HepG2 (cell line): ENCODE data around the gene WDR37. TPM values are rescaled to one million over a fixed set of nuclear protein-coding genes. Genes with fewer than 3 reads are reported as not detected.
A peak's percentile ranks its signal among the peaks of the same experiment; 100 is the strongest.

Experiments
- CHD2 ChIP-seq: IDR thresholded peaks from 2 replicates; pipeline ENCODE4 v1.6.1; 2011; ENCODE audit warnings: low read depth, low read length, improper control_type of control experiment
- HMG20A ChIP-seq: IDR thresholded peaks from 2 replicates; pipeline ENCODE4 v1.6.1; 2016; ENCODE audit warnings: borderline replicate concordance
- KDM5B ChIP-seq: sonication (generic); formaldehyde crosslinking; IDR thresholded peaks from 2 replicates; pipeline ENCODE4 v1.4.0; 2020; ENCODE audit warnings: missing genetic modification reagents, mild to moderate bottlenecking, borderline replicate concordance
- MED13 ChIP-seq: sonication (generic); formaldehyde crosslinking; IDR thresholded peaks from 2 replicates; pipeline ENCODE4 v1.5.0; 2020; ENCODE audit warnings: missing genetic modification reagents
- NFE2L2 ChIP-seq: fragments of 150-350 bp; IDR thresholded peaks from 2 replicates; pipeline ENCODE4 v1.6.1; 2014; ENCODE audit warnings: low read length
- NFIB ChIP-seq: sonication (generic); formaldehyde crosslinking; IDR thresholded peaks from 2 replicates; pipeline ENCODE4 v1.9.0; 2021; ENCODE audit warnings: missing genetic modification reagents, mild to moderate bottlenecking, borderline replicate concordance
- SIX4 ChIP-seq: sonication (generic); formaldehyde crosslinking; IDR thresholded peaks from 2 replicates; pipeline ENCODE4 v1.4.0; 2020; ENCODE audit warnings: missing genetic modification reagents
- SP4 ChIP-seq: sonication (generic); formaldehyde crosslinking; IDR thresholded peaks from 2 replicates; pipeline ENCODE4 v1.8.1; 2023; ENCODE audit warnings: mild to moderate bottlenecking, missing genetic modification reagents
- TRIM24 ChIP-seq: sonication (generic); formaldehyde crosslinking; IDR thresholded peaks from 2 replicates; pipeline ENCODE4 v1.8.0; 2022; ENCODE audit warnings: mild to moderate bottlenecking, missing genetic modification reagents
- ZNF234 ChIP-seq: sonication (generic); formaldehyde crosslinking; conservative IDR thresholded peaks from 2 replicates; pipeline ENCODE4 v1.5.1; 2020; ENCODE audit warnings: mild to moderate bottlenecking, missing genetic modification reagents
- ZNF550 ChIP-seq: sonication (generic); formaldehyde crosslinking; IDR thresholded peaks from 2 replicates; pipeline ENCODE4 v1.4.0; 2020; ENCODE audit warnings: mild to moderate bottlenecking, missing genetic modification reagents, borderline replicate concordance
- ZNF558 ChIP-seq: sonication (generic); formaldehyde crosslinking; IDR thresholded peaks from 2 replicates; pipeline ENCODE4 v1.9.0; 2022; ENCODE audit warnings: mild to moderate bottlenecking, missing genetic modification reagents, borderline replicate concordance
- ZNF746 ChIP-seq: sonication (generic); formaldehyde crosslinking; IDR thresholded peaks from 2 replicates; pipeline ENCODE4 v1.8.0; 2022; ENCODE audit warnings: mild to moderate bottlenecking, missing genetic modification reagents
- ZNF761 ChIP-seq: sonication (generic); formaldehyde crosslinking; conservative IDR thresholded peaks from 2 replicates; pipeline ENCODE4 v1.4.0; 2020; ENCODE audit warnings: mild to moderate bottlenecking, missing genetic modification reagents
- ZNF768 ChIP-seq: sonication (generic); formaldehyde crosslinking; IDR thresholded peaks from 2 replicates; pipeline ENCODE4 v1.4.0; 2020; ENCODE audit warnings: missing genetic modification reagents
- ZNF83 ChIP-seq: sonication (generic); formaldehyde crosslinking; IDR thresholded peaks from 2 replicates; pipeline ENCODE4 v1.4.0; 2020; ENCODE audit warnings: missing genetic modification reagents, mild to moderate bottlenecking, borderline replicate concordance
- polyA plus RNA-seq, 8 experiments: library from polyadenylated mRNA; depleted of rRNA in 3 of 8; stranded (reverse) in 7 of 8; unstranded in 1 of 8; fragments of >200 nt; fragmentation: Illumina TruSeq in 4 of 8; extraction: Trizol in 4 of 8; gene quantifications; 2 replicates each; pipeline versions ENCODE4 v1.2.1 to v1.2.3, GENCODE V29; 2011 to 2016; ENCODE audit warnings: low read depth in 4 of 8, missing spikeins in 1 of 8, mixed read lengths in 1 of 8; ENCODE audit not compliant: insufficient read depth in 1 of 8
- total RNA-seq, 5 experiments: library from RNA; depleted of rRNA; stranded (reverse); fragments of >200 nt; fragmentation: Illumina TruSeq; extraction: Trizol; gene quantifications; 2 replicates each; pipeline ENCODE4 v1.2.3, GENCODE V29; 2016; ENCODE audit warnings: low read depth in 1 of 5
- TF ChIP-seq, protein P1 (sequence below): sonication (generic); formaldehyde crosslinking; IDR thresholded peaks from 2 replicates; pipeline ENCODE4 v1.4.0; 2020; ENCODE audit warnings: missing genetic modification reagents
- TF ChIP-seq, protein P2 (sequence below): sonication (generic); formaldehyde crosslinking; IDR thresholded peaks from 2 replicates; pipeline ENCODE4 v1.5.0; 2020; ENCODE audit warnings: mild to moderate bottlenecking, missing genetic modification reagents, borderline replicate concordance

The WDR37 gene
- total and polyA plus RNA-seq, 2 of the 13 experiments (the other 11 are each of a cell fraction or from before 2014, with no cell fraction given): 5.9 to 7.5 TPM

DNA sequence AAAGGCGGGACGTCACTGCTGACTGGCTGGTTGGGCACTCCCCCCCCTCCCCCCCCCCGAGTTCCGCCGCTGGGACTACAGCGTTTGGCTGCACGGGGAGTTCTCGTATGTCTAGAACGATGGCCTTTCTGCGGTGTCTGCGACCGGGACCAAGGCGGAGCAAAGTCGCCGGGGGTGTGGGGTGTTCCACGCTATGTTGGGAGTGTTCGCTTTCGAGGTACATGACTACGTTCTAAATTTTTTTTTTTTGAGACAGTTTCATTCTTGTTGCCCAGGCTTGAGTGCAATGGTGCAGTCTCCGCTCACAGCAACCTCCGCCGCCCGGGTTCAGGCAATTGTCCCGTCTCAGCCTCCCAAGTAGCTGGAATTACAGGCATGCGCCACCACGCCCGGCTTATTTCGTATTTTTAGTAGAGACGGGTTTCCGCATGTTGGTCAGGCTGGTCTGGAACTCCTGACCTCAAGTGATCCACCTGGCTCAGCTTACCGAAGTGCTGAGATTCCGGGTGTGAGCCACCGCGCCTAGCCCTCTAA lies 6.7 kb upstream of the WDR37 start (continued):
- TF ChIP-seq TRIM24: no peak
- no peak for TF ChIP-seq SIX4 (CRISPR knock-in tag)
- TF ChIP-seq ZNF761: no peak
- TF ChIP-seq MED13 (CRISPR knock-in tag): 0 out of 2 replicates have a peak, but pooled peaks have one; percentile 12
- no peak for TF ChIP-seq NFE2L2
- no peak for TF ChIP-seq ZNF746 (CRISPR knock-in tag)
- TF ChIP-seq ZNF768 (CRISPR knock-in tag): no peak
- no peak for TF ChIP-seq HMG20A (CRISPR knock-in tag)
- TF ChIP-seq, protein P1, sequence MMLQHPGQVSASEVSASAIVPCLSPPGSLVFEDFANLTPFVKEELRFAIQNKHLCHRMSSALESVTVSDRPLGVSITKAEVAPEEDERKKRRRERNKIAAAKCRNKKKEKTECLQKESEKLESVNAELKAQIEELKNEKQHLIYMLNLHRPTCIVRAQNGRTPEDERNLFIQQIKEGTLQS (CRISPR knock-in tag): no peak
- TF ChIP-seq ZNF234: 0 out of 2 replicates have a peak, but pooled peaks have one; percentile 3
- TF ChIP-seq CHD2: no peak
- TF ChIP-seq, protein P2, sequence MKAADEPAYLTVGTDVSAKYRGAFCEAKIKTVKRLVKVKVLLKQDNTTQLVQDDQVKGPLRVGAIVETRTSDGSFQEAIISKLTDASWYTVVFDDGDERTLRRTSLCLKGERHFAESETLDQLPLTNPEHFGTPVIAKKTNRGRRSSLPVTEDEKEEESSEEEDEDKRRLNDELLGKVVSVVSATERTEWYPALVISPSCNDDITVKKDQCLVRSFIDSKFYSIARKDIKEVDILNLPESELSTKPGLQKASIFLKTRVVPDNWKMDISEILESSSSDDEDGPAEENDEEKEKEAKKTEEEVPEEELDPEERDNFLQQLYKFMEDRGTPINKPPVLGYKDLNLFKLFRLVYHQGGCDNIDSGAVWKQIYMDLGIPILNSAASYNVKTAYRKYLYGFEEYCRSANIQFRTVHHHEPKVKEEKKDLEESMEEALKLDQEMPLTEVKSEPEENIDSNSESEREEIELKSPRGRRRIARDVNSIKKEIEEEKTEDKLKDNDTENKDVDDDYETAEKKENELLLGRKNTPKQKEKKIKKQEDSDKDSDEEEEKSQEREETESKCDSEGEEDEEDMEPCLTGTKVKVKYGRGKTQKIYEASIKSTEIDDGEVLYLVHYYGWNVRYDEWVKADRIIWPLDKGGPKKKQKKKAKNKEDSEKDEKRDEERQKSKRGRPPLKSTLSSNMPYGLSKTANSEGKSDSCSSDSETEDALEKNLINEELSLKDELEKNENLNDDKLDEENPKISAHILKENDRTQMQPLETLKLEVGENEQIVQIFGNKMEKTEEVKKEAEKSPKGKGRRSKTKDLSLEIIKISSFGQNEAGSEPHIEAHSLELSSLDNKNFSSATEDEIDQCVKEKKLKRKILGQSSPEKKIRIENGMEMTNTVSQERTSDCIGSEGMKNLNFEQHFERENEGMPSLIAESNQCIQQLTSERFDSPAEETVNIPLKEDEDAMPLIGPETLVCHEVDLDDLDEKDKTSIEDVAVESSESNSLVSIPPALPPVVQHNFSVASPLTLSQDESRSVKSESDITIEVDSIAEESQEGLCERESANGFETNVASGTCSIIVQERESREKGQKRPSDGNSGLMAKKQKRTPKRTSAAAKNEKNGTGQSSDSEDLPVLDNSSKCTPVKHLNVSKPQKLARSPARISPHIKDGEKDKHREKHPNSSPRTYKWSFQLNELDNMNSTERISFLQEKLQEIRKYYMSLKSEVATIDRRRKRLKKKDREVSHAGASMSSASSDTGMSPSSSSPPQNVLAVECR (CRISPR knock-in tag): no peak; the same call in 1 of the 2 replicates
- TF ChIP-seq ZNF558: peak; percentile 21; the same call in 1 of the 2 replicates
- TF ChIP-seq SP4 (CRISPR knock-in tag): no peak
- TF ChIP-seq ZNF83: no peak
- no peak for TF ChIP-seq NFIB (CRISPR knock-in tag)
- TF ChIP-seq KDM5B (CRISPR knock-in tag): no peak
- no peak for TF ChIP-seq ZNF550 (CRISPR knock-in tag)
